PC-9 (cell line): ENCODE data around the gene UBASH3A. TPM values are rescaled to one million over a fixed set of nuclear protein-coding genes. Genes with fewer than 3 reads are reported as not detected.

Experiments used
- BruUV-seq: library from RNA; stranded (reverse); fragments of 400-500 nt; replicated peaks from 2 replicates; lab custom pipeline; 2021; lab: Mats Ljungman, UMichigan
- CTCF ChIA-PET: fragments of 300-600 bp; sonication (Branson Sonifier 250); formaldehyde crosslinking; loops from one replicate; lab custom pipeline; 2022; ENCODE audit warnings: antibody characterized with exemption; lab: Charles Lee
- POLR2A ChIA-PET: fragments of 300-600 bp; sonication (Branson Sonifier 250); formaldehyde crosslinking; loops from one replicate; lab custom pipeline; 2022; ENCODE audit warnings: antibody characterized with exemption; ENCODE audit not compliant: unreplicated experiment; lab: Charles Lee
- DNase-seq, 2 experiments: peaks; one replicate each; pipeline versions ENCODE4 v3.0.0 to v3.0.0-alpha.2; 2015 to 2022; ENCODE audit warnings: mixed read lengths in 1 of 2
- H2AFZ ChIP-seq: fragments of 200-600 bp; sonication (generic); 2 replicates; pipeline ENCODE4 v1.8.1; 2017; ENCODE audit warnings: antibody characterized with exemption
- H3F3A ChIP-seq: fragments of 200-600 bp; sonication (generic); 2 replicates; pipeline ENCODE4 v1.8.1; 2017; ENCODE audit warnings: antibody characterized with exemption, mild to moderate bottlenecking, low read depth; ENCODE audit not compliant: insufficient read depth
- H3K27ac ChIP-seq: fragments of 200-600 bp; sonication (generic); 2 replicates; pipeline ENCODE4 v1.6.1; 2016; ENCODE audit warnings: mixed run types
- H3K27me3 ChIP-seq: fragments of 200-600 bp; sonication (generic); 2 replicates; pipeline ENCODE4 v1.6.1; 2016; ENCODE audit warnings: low read depth, mixed run types; ENCODE audit not compliant: insufficient read depth
- H3K36me3 ChIP-seq: fragments of 200-600 bp; sonication (generic); 2 replicates; pipeline ENCODE4 v1.6.1; 2016; ENCODE audit warnings: low read depth, mixed run types
- H3K4me1 ChIP-seq: fragments of 200-600 bp; sonication (generic); replicated peaks from 2 replicates; pipeline ENCODE4 v1.6.1; 2016; ENCODE audit warnings: mixed run types; ENCODE audit not compliant: insufficient read depth
- H3K4me2 ChIP-seq: fragments of 200-600 bp; sonication (generic); 2 replicates; pipeline ENCODE4 v1.6.1; 2017; ENCODE audit warnings: mixed run types
- H3K4me3 ChIP-seq: fragments of 200-600 bp; sonication (generic); 2 replicates; pipeline ENCODE4 v1.6.1; 2016; ENCODE audit warnings: mixed run types
- H3K79me2 ChIP-seq: fragments of 200-600 bp; sonication (generic); 2 replicates; pipeline ENCODE4 v1.6.1; 2017; ENCODE audit warnings: low read depth, mixed run types
- H3K9me2 ChIP-seq: fragments of 200-600 bp; sonication (generic); 2 replicates; pipeline ENCODE4 v1.8.1; 2017; ENCODE audit warnings: mild to moderate bottlenecking; ENCODE audit not compliant: insufficient read depth
- H3K9me3 ChIP-seq: fragments of 200-600 bp; sonication (generic); 2 replicates; pipeline ENCODE4 v1.8.1; 2016; ENCODE audit warnings: low read depth; ENCODE audit not compliant: insufficient read depth
- H4K20me1 ChIP-seq: fragments of 200-600 bp; sonication (generic); 2 replicates; pipeline ENCODE4 v1.8.1; 2017; ENCODE audit not compliant: insufficient read depth
- EZH2 ChIP-seq: fragments of 200-600 bp; sonication (generic); IDR thresholded peaks from 2 replicates; pipeline ENCODE4 v1.8.0; 2017; ENCODE audit warnings: antibody characterized with exemption, low read depth
- intact Hi-C: fragments of 100-400 bp; cut with micrococcal nuclease; formaldehyde crosslinking; loops from one replicate; pipeline ENCODE4 v1.10.0; 2022; ENCODE audit not compliant: unreplicated experiment
- total RNA-seq: library from RNA; stranded (reverse); gene quantifications from 2 replicates; pipeline ENCODE4 v1.2.3, GENCODE V29; 2021
- TF ChIP-seq, protein P1 (sequence below): fragments of 200-600 bp; sonication (generic); conservative IDR thresholded peaks from 2 replicates; pipeline ENCODE4 v1.6.1; 2017; ENCODE audit warnings: mixed run types, antibody characterized with exemption, mild to moderate bottlenecking, moderate library complexity

Gene UBASH3A
- total RNA-seq, 1 experiment from 2014 or later, result not detected

DNA sequence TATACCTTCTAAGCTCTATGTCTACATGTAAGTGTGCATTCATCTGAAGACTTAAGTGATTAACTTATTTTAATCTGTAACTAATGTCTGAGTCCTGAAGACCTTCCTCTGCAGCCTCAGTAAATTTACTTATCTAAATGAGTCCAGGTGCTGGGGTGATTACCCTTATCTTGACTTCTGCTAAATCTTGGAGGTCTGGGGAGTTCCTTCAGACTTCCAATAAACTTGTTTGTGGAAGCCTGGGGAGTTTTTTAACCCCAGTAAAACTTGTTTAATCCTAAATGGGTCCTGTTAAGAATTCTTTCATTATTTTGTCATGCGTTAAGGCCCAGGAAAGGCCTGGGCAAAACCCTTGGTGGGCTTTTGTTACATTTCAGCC is 55.4 kb downstream of the UBASH3A start:
- no peak overlapping the region for H2AFZ ChIP-seq
- TF ChIP-seq, protein P1, sequence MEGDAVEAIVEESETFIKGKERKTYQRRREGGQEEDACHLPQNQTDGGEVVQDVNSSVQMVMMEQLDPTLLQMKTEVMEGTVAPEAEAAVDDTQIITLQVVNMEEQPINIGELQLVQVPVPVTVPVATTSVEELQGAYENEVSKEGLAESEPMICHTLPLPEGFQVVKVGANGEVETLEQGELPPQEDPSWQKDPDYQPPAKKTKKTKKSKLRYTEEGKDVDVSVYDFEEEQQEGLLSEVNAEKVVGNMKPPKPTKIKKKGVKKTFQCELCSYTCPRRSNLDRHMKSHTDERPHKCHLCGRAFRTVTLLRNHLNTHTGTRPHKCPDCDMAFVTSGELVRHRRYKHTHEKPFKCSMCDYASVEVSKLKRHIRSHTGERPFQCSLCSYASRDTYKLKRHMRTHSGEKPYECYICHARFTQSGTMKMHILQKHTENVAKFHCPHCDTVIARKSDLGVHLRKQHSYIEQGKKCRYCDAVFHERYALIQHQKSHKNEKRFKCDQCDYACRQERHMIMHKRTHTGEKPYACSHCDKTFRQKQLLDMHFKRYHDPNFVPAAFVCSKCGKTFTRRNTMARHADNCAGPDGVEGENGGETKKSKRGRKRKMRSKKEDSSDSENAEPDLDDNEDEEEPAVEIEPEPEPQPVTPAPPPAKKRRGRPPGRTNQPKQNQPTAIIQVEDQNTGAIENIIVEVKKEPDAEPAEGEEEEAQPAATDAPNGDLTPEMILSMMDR, result no peak
- no peak for TF ChIP-seq EZH2
- peaks cover 5% of the 10 kb centered on the region; the same call in 1 of the 2 replicates for H3K4me1 ChIP-seq
- H3K4me3 ChIP-seq, result no peak overlapping the region
- no peaks in the 10 kb centered on the region for H4K20me1 ChIP-seq
- H3K79me2 ChIP-seq, result no peaks in the 10 kb centered on the region
- POLR2A ChIA-PET, result no interaction called here
- no peaks in the 10 kb centered on the region for H3K9me2 ChIP-seq
- DNase-seq, result no peak
- H3K4me2 ChIP-seq, result no peak overlapping the region
- intact Hi-C loops, result no loop called here
- BruUV-seq, result no TSS peak
- H3F3A ChIP-seq, result no peaks in the 10 kb centered on the region
- no peaks in the 10 kb centered on the region for H3K36me3 ChIP-seq
- CTCF ChIA-PET, result no interaction called here
- H3K27me3 ChIP-seq, result no peaks in the 10 kb centered on the region
- no peak overlapping the region for H3K27ac ChIP-seq
- no peaks in the 10 kb centered on the region for H3K9me3 ChIP-seq

DNA sequence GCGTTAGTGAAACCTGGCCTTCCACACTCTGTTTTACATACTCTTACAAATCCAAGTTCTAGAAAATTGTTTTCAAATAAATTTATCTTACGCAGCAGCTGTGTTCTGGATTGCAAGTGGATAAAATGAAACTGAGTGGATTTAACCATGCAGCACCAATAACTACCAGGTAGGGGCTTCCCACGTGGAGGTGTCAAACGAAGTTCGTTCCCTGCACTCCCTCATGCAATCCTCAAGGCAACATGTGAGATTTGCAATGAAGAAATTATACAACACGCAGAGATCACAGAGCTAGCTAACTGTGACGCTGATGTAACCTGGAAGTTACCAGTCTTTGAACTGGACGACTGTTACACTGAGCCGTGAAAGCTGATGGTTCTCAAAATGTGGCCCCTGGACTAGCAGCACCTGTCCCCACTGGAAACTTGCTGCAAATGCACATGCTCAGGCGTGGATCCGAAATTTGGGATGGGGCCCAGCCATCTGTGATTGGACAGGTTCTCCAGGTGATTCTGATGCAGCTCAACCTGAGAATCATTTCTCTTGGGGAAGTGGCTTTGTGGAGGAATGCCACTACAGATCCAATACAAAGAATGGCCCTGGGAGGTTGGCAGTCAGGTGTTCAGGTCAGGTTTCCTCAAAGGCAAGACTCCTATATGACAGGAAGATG is 56.0 kb downstream of the UBASH3A start:
- H3K27ac ChIP-seq, result no peak overlapping the region

DNA sequence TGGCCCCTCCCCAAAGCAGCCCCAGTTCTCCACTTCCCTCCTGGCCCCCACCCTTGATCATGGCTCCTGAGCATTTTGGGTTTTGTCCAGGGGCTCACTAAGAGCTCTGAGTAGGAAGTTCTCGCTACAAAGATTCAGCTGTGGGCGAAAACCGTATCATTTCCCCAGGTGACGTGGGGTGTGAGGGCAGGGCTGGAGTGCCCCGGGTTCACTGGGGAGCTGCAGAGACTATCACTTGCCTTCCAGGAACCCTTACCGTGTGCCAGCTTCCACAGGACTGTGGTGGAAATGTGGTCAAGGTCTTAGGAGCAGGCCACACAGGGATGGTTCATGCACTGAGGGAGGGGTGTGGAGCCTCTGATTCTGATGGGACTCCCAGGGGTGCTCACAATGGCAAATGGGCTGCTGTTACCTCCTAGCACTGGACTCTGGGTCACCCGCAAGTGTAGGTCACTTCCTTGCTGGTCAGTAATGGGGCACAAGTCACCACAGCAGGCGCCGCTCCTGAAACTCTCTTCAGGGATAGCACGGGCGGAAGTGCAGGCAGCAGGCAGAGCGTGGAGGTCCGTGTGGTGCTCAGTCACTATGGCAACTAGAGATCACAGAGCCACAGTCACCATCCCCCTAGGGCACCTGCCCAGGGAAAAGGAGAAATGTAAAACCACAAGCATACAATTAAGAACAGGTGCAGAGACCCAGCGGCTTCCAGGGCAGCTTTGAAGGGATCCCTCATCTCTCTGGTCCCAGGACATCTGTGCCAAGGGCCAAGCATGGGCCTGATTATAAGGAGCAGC is 56.9 kb downstream of the UBASH3A start:
- no peaks in the 10 kb centered on the region for H4K20me1 ChIP-seq
- H3K27me3 ChIP-seq, result no peaks in the 10 kb centered on the region
- DNase-seq, result peak; percentile 32 to 63
- H2AFZ ChIP-seq, result no peak overlapping the region
- no peak overlapping the region for H3K4me3 ChIP-seq
- H3K27ac ChIP-seq, result no peak overlapping the region
- no TSS peak for BruUV-seq
- no peaks in the 10 kb centered on the region for H3K79me2 ChIP-seq
- no peak overlapping the region for H3K4me2 ChIP-seq
- POLR2A ChIA-PET, result no interaction called here
- TF ChIP-seq EZH2, result no peak
- TF ChIP-seq, protein P1, result no peak
- peaks cover 18% of the 10 kb centered on the region for H3K4me1 ChIP-seq
- intact Hi-C loops, result no loop called here
- H3F3A ChIP-seq, result no peaks in the 10 kb centered on the region; the same call in 1 of the 2 replicates
- H3K9me3 ChIP-seq, result no peaks in the 10 kb centered on the region
- H3K36me3 ChIP-seq, result no peaks in the 10 kb centered on the region
- no peaks in the 10 kb centered on the region for H3K9me2 ChIP-seq
- CTCF ChIA-PET, result no interaction called here

More for the DNA sequence above, 56.0 kb downstream of the UBASH3A start:
- H3K9me2 ChIP-seq, result no peaks in the 10 kb centered on the region
- no TSS peak for BruUV-seq
- H3F3A ChIP-seq, result no peaks in the 10 kb centered on the region
- ChIA-PET POLR2A (no interaction called here), CTCF (no interaction called here)
- no peak for TF ChIP-seq EZH2
- TF ChIP-seq, protein P1, result no peak
- H3K36me3 ChIP-seq, result no peaks in the 10 kb centered on the region
- no peak overlapping the region for H3K4me2 ChIP-seq
- no peaks in the 10 kb centered on the region for H3K27me3 ChIP-seq
- no peak overlapping the region for H2AFZ ChIP-seq
- no peak for DNase-seq
- intact Hi-C loops, result no loop called here
- no peaks in the 10 kb centered on the region for H3K9me3 ChIP-seq
- H3K79me2 ChIP-seq, result no peaks in the 10 kb centered on the region
- no peaks in the 10 kb centered on the region for H4K20me1 ChIP-seq
- no peak overlapping the region for H3K4me3 ChIP-seq
- H3K4me1 ChIP-seq, result peaks cover 9% of the 10 kb centered on the region
